Keratinocyte (primary cell): Measurements from ENCODE around the gene DOCK3.

Experiments used
- CTCF ChIP-seq, 3 experiments: IDR thresholded peaks in 1 of 3; conservative IDR thresholded peaks in 1 of 3; optimal IDR thresholded peaks in 1 of 3; 2 replicates in 2 of 3; 3 replicates in 1 of 3; pipeline versions ENCODE3 to v1.5.1; 2011; ENCODE audit warnings: low read length in 3 of 3, mild to moderate bottlenecking in 3 of 3, moderate library complexity in 2 of 3, control low read depth in 1 of 3, inconsistent platforms in 1 of 3; ENCODE audit not compliant: insufficient read depth in 2 of 3; ENCODE audit errors: extremely low read depth in 1 of 3
- EZH2 ChIP-seq: IDR thresholded peaks from one replicate; pipeline ENCODE4 v1.6.1; 2012; ENCODE audit warnings: inconsistent platforms, mild to moderate bottlenecking, low read length, moderate library complexity

GRCh38 chr3:50994537-50994936 is 319.8 kb downstream of the DOCK3 start:
- TF ChIP-seq CTCF (optimal IDR thresholded peaks at IDR 0.05 in 1 of 3, IDR thresholded peaks at IDR 0.05 in 1 of 3, conservative IDR thresholded peaks at IDR 0.05 in 1 of 3; ENCODE audit: extremely low read depth in 1 of 3, insufficient read depth in 2 of 3, low read length in 3 of 3) (no peak), EZH2 (no peak)
